ENCODE measurements around the gene MYL3. TPM values are rescaled to one million over a fixed set of nuclear protein-coding genes. Genes with fewer than 3 reads are reported as not detected.

Gene MYL3
- total and polyA plus RNA-seq, 2 experiments from 2014 or later: not detected

DNA sequence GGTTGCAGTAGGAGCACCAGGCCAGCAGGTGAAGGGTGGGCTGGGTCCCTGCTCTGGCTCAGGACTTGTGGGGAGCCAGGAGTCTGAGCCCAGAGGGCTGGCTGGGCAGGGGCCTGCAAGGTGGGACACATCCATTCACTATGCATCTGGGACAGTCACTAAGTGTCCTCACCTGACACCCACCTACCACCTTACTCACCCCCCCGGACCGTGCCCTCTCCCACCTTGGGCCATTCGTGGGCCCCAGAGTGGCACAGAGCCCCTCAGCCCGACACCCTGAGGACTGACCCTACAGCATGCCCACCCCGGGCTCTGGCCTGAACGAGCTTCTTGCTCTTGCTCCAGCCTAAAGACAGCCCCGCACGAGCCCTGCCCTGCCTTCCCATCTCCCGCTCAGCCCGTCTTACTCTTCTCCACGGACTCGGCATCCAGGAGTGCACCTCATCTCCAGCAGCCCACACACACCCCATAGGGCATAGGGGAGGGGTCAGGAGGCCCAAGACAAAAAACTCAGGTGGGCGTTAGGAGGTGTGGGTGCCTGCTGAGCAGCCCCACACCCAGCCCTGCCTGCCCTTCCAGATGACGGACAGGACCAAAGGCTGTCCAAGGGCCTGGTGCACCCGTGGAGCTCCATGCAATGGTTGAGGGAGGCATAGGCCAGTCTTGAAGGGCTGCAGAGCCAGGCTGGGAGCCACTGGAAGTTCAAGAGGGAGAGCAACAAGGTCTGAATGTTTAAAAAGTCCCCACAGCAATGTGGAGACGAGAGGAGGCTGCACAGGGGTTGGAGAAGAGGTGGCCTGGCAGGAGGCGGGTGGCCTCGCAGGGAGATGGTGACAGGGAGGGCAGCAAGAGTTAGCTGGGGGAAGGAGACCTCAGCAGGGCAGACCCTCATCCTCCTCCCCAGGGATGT is 41.3 kb upstream of the MYL3 start:
- H3K4me1 ChIP-seq (ENCODE audit: insufficient read depth): no peaks in the 10 kb centered on the region
- H3K27ac Mint-ChIP-seq: no peak overlapping the region
- no peak overlapping the region for H3K4me3 Mint-ChIP-seq
- no peak overlapping the region for H3K4me3 ChIP-seq
- no peaks in the 10 kb centered on the region for H3K36me3 ChIP-seq (ENCODE audit: insufficient read depth)
- no peak overlapping the region for H3K27ac ChIP-seq (ENCODE audit: low read depth)
- no peaks in the 10 kb centered on the region for H3K79me2 ChIP-seq (replicated peaks; ENCODE audit: insufficient read depth)
- peaks cover 8% of the 10 kb centered on the region for H3K27me3 Mint-ChIP-seq (ENCODE audit: insufficient read depth, low read depth, poor library complexity)
- H3K27me3 ChIP-seq (ENCODE audit: insufficient read depth): no peaks in the 10 kb centered on the region
- no peaks in the 10 kb centered on the region for H3K9me2 ChIP-seq (ENCODE audit: insufficient read depth)
- no peak overlapping the region for H3K4me2 ChIP-seq
- peaks cover 2% of the 10 kb centered on the region; the same call in 1 of the 3 replicates for H3K4me1 Mint-ChIP-seq
- H2AFZ ChIP-seq: no peak overlapping the region
- DNase-seq (ENCODE audit: low spot score): no peak
- ATAC-seq: no peak
- H3K36me3 Mint-ChIP-seq (ENCODE audit: low read depth): no peaks in the 10 kb centered on the region
- H4K20me1 ChIP-seq (replicated peaks; ENCODE audit: insufficient read depth): no peaks in the 10 kb centered on the region
- no peaks in the 10 kb centered on the region for H3F3A ChIP-seq (replicated peaks; ENCODE audit: low read depth)
- TF ChIP-seq EZH2phosphoT487 (IDR thresholded peaks at IDR 0.05; ENCODE audit: unreplicated experiment) (no peak), NANOG (IDR thresholded peaks at IDR 0.05; ENCODE audit: borderline replicate concordance) (no peak), ZNF114 (CRISPR knock-in tag; IDR thresholded peaks at IDR 0.05) (no peak), CREB1 (CRISPR knock-in tag; IDR thresholded peaks at IDR 0.05; ENCODE audit: low read depth) (no peak)
- TF ChIP-seq, protein P1, sequence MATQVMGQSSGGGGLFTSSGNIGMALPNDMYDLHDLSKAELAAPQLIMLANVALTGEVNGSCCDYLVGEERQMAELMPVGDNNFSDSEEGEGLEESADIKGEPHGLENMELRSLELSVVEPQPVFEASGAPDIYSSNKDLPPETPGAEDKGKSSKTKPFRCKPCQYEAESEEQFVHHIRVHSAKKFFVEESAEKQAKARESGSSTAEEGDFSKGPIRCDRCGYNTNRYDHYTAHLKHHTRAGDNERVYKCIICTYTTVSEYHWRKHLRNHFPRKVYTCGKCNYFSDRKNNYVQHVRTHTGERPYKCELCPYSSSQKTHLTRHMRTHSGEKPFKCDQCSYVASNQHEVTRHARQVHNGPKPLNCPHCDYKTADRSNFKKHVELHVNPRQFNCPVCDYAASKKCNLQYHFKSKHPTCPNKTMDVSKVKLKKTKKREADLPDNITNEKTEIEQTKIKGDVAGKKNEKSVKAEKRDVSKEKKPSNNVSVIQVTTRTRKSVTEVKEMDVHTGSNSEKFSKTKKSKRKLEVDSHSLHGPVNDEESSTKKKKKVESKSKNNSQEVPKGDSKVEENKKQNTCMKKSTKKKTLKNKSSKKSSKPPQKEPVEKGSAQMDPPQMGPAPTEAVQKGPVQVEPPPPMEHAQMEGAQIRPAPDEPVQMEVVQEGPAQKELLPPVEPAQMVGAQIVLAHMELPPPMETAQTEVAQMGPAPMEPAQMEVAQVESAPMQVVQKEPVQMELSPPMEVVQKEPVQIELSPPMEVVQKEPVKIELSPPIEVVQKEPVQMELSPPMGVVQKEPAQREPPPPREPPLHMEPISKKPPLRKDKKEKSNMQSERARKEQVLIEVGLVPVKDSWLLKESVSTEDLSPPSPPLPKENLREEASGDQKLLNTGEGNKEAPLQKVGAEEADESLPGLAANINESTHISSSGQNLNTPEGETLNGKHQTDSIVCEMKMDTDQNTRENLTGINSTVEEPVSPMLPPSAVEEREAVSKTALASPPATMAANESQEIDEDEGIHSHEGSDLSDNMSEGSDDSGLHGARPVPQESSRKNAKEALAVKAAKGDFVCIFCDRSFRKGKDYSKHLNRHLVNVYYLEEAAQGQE (IDR thresholded peaks at IDR 0.05; ENCODE audit: unreplicated experiment): no peak
- H3K9me3 Mint-ChIP-seq: no peaks in the 10 kb centered on the region

DNA sequence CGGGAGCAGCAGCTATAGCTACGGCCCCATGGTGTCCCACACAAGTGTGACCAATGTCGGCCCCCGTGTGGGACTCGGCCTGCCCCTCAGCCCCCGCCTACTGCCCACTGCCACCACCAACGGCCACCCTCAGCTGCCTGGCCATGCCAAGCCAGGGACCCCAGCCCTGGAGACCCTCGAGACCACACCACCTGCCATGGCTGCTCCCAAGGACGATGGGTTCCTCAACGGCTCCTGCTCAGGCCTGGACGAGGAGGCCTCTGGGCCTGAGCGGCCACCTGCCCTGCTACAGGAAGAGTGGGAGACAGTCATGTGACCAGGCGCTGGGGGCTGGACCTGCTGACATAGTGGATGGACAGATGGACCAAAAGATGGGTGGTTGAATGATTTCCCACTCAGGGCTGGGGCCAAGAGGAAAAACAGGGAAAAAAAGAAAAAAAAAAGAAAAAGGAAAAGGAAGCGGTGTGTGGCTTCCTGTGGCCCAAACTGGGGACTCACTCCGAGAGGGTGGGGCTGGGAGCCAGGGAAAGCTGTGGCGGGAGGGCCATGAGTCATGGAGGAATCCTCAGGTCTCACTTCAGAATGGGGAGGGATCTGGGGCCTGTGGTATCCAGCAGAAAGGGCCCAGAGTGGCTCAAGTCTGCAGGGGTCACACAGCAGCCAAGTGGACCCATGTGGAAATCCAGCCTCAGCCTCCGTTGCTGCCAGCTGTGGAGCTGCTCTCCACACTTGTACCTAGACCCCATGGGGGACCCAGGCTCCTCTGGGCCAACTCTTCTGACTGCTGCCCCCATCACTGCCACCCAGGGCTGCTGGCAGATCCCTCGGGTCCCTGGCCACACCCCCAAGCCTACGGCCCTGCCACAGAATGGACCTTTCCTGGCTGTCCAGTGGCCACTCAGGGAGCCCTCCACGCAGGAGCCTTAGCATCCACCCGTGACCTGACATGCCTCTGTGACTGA is 40.4 kb upstream of the MYL3 start:
- Histone ChIP-seq H3K36me3 (ENCODE audit: insufficient read depth) (no peaks in the 10 kb centered on the region), H4K20me1 (replicated peaks; ENCODE audit: insufficient read depth) (0 out of 2 replicates have a peak, but pooled peaks cover 3% of the 10 kb centered on the region), H3K4me2 (no peak overlapping the region), H3K79me2 (replicated peaks; ENCODE audit: insufficient read depth) (no peaks in the 10 kb centered on the region), H3K9me2 (ENCODE audit: insufficient read depth) (no peaks in the 10 kb centered on the region), H3F3A (replicated peaks; ENCODE audit: low read depth) (no peaks in the 10 kb centered on the region), H3K4me1 (ENCODE audit: insufficient read depth) (no peaks in the 10 kb centered on the region), H2AFZ (no peak overlapping the region), H3K4me3 (no peak overlapping the region), H3K27me3 (ENCODE audit: insufficient read depth) (peaks cover 8% of the 10 kb centered on the region), H3K27ac (ENCODE audit: low read depth) (no peak overlapping the region)
- Mint-ChIP-seq H3K4me3 (no peak overlapping the region), H3K27ac (no peak overlapping the region), H3K27me3 (ENCODE audit: insufficient read depth, low read depth, poor library complexity) (peaks cover 14% of the 10 kb centered on the region), H3K9me3 (no peaks in the 10 kb centered on the region), H3K4me1 (peaks cover 4% of the 10 kb centered on the region; the same call in 1 of the 3 replicates), H3K36me3 (ENCODE audit: low read depth) (no peaks in the 10 kb centered on the region)
- DNase-seq (ENCODE audit: low spot score): no peak
- no peak for ATAC-seq
- TF ChIP-seq EZH2phosphoT487 (IDR thresholded peaks at IDR 0.05; ENCODE audit: unreplicated experiment) (no peak), POLR2AphosphoS5 (IDR thresholded peaks at IDR 0.05; ENCODE audit: low read depth) (no peak), ZNF114 (CRISPR knock-in tag; IDR thresholded peaks at IDR 0.05) (no peak), ZNF331 (CRISPR knock-in tag; IDR thresholded peaks at IDR 0.05; ENCODE audit: low read depth) (no peak)
- TF ChIP-seq, protein P2, sequence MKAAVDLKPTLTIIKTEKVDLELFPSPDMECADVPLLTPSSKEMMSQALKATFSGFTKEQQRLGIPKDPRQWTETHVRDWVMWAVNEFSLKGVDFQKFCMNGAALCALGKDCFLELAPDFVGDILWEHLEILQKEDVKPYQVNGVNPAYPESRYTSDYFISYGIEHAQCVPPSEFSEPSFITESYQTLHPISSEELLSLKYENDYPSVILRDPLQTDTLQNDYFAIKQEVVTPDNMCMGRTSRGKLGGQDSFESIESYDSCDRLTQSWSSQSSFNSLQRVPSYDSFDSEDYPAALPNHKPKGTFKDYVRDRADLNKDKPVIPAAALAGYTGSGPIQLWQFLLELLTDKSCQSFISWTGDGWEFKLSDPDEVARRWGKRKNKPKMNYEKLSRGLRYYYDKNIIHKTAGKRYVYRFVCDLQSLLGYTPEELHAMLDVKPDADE (IDR thresholded peaks at IDR 0.05): no peak
